HUES6 (cell line): Measurements from ENCODE around the gene LRIT1.

ENCODE experiments used
- H3K27ac ChIP-seq: 2 replicates; pipeline ENCODE4 v1.7.0; 2013; ENCODE audit warnings: low read depth, mild to moderate bottlenecking, low read length, inconsistent platforms
- H3K27me3 ChIP-seq: 2 replicates; pipeline ENCODE4 v1.6.1; 2013; ENCODE audit warnings: low read length; ENCODE audit not compliant: control insufficient read depth, insufficient read depth
- H3K36me3 ChIP-seq: 2 replicates; pipeline ENCODE4 v1.6.1; 2013; ENCODE audit warnings: low read length; ENCODE audit not compliant: control insufficient read depth, insufficient read depth
- H3K4me1 ChIP-seq: 2 replicates; pipeline ENCODE4 v1.6.1; 2013; ENCODE audit warnings: low read length; ENCODE audit not compliant: control insufficient read depth, insufficient read depth
- H3K4me3 ChIP-seq: 2 replicates; pipeline ENCODE4 v1.5.1; 2013; ENCODE audit warnings: low read depth, low read length
- H3K9ac ChIP-seq: one replicate; pipeline ENCODE4 v1.6.1; 2013; ENCODE audit warnings: mild to moderate bottlenecking, low read length
- H3K9me3 ChIP-seq: 2 replicates; pipeline ENCODE4 v1.6.1; 2013; ENCODE audit warnings: low read depth, low read length; ENCODE audit not compliant: control insufficient read depth, insufficient read depth

The LRIT1 gene

DNA sequence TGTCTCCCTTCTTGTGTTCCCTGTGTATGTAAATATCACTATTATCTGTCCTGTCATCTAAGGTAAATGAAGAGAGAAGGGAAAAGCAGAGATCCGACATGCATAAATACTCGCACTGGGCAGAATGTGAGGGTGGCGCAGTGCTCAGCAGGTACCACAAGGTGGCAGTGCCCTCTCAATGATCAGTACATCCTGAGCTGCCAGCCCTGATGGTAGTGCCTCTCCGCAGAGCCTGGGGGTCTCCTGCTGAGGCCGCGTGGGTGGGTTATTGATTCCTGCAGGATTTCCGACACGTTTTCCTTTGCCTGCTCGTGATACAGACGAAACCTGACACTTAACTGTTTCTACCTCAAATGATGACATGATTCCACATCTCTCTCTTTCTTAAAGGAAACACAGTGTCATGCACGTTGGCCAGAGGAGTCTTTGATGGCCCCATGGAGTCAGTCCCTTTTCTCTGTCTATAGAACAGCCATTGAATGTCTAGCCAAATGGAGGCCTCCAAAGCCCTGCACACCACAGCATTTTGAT, 23.3 kb upstream of the LRIT1 start:
- peaks cover 9% of the 10 kb centered on the region; the same call in 1 of the 2 replicates for H3K4me1 ChIP-seq
- no peaks in the 10 kb centered on the region for H3K36me3 ChIP-seq
- H3K27ac ChIP-seq: no peak overlapping the region
- no peak overlapping the region; the same call in 1 of the 2 replicates for H3K4me3 ChIP-seq
- no peaks in the 10 kb centered on the region for H3K9me3 ChIP-seq
- no peaks in the 10 kb centered on the region for H3K27me3 ChIP-seq
- no peak overlapping the region for H3K9ac ChIP-seq

DNA sequence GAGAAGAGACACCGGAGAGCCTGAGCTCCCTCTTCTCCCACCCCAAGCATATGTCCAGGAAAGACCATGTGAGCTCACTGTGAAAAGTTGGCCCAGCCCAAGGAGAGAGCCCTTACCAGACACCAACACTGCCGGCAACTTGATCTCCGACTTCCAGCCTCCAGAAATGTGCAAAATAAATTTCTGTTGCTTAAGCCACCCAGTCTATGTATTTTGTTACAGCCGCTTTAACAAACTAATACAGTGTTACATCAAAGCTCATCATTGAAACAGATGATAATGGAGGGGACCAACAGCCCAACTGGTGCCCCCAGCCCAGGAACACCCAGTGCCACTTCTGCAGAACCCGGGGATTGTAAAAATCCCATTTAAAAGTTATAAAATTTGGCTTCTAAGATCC, 22.4 kb upstream of the LRIT1 start:
- Histone ChIP-seq H3K27me3 (no peaks in the 10 kb centered on the region), H3K9ac (no peak overlapping the region), H3K4me1 (peaks cover 9% of the 10 kb centered on the region; the same call in 1 of the 2 replicates), H3K9me3 (no peaks in the 10 kb centered on the region), H3K36me3 (no peaks in the 10 kb centered on the region), H3K27ac (no peak overlapping the region), H3K4me3 (no peak overlapping the region)

DNA sequence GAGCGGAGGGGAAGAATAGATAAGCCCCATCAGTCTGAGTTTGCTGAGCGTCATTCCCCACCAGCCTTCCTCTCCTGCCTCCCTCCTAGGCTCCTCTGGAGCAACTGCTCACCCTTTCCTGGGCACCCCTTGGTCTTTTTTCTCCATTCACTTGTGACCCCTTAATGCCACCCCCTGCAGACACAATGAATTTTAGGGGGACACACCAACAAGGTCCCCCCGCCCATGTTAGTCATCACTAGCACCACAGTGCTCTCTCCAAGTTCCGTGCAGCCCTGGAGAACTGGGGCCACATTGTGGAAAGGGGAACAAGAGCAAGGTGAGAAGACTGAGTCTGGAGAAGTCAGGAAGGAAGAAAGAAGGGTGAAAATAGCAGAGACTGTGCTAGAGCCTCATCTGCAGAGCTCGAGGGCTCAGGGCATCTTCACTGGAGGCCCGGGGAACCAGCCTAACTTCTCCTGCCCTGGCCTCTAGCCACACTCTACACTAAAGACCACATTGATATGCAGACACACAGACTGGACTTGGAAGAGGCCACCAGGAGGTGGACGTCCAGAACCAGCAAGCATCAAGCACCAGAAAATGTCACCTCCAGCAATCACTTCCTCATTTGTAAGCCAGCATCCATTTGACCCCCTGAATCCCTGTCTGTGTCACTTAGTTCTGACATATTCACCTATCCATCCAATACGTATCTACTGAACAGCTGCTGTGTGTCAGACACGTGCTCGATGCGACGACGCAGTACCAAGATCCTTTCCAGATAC, 21.0 kb upstream of the LRIT1 start:
- Histone ChIP-seq H3K27ac (no peak overlapping the region), H3K4me1 (peaks cover 7% of the 10 kb centered on the region), H3K27me3 (no peaks in the 10 kb centered on the region), H3K9me3 (no peaks in the 10 kb centered on the region), H3K9ac (no peak overlapping the region), H3K4me3 (no peak overlapping the region), H3K36me3 (no peaks in the 10 kb centered on the region)

DNA sequence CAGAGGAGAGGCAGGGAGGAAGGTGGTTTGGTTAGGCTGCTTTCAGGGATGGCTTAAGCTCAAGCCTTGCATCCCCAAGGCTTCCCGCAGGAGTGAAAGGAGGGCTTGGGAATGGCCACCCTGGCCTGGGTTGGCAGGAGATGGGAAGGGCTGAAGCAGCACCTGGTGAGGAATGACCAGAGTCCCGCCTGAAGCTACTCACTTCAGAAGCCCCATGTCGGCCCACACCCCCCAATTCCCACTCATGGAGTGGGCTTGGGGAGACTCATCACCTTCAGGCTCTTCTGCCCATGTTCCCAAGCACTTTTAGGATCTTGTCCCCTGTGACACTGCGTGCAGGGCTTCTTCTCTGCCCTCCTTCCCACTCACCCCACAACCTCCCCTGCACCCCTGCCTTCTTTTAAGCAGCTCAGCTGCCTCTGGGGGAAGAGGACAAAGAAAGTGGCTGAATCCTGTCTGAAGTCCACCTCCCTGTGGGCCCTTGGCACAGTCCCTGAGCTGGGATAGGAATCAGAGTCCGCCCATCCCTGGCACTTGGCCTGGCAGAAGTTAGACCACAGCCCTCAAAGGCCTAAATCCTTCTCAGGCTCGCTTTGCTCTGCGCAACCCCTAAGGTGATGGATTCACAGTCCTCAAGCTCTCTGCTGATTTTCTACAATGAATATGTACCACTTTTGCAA, 20.0 kb upstream of the LRIT1 start:
- Histone ChIP-seq H3K27me3 (peaks cover 6% of the 10 kb centered on the region), H3K4me3 (no peak overlapping the region), H3K36me3 (no peaks in the 10 kb centered on the region), H3K4me1 (peaks cover 9% of the 10 kb centered on the region), H3K27ac (no peak overlapping the region), H3K9ac (no peak overlapping the region), H3K9me3 (no peaks in the 10 kb centered on the region)

DNA sequence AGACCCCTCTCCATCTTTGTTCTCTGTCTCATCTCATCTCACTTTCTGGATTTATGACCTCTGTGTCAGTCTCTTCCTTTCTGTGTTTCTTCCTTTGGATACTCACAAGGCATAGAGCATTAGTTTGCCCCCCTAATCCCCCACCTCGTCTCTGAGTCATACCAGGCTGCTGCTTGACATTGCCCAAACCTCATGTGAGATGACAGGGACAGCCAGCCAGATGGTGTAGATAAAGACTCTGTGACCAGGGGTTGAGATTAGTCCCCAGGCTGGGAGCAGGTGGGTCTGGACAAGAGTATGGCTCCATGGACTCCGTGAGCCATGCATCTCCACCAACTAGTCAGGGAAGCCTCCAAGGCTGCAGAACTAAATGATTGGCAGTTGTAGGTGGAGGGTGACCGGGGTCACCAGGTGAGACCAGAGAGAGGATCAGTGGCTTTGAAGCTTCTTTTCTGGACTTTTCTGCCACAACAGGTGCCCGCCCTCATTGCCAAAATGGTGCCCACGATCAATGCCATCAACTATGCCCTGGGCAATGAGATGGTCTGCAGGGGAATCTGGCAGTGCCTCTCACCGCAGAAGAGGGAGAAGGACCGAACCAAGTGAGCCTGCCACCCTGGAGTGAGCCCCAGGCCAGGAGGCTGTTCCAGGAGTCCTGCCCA, 16.8 kb upstream of the LRIT1 start:
- Histone ChIP-seq H3K4me3 (no peak overlapping the region), H3K27me3 (peaks cover 9% of the 10 kb centered on the region), H3K9ac (no peak overlapping the region), H3K36me3 (no peaks in the 10 kb centered on the region), H3K27ac (no peak overlapping the region), H3K9me3 (no peaks in the 10 kb centered on the region), H3K4me1 (peaks cover 4% of the 10 kb centered on the region)

DNA sequence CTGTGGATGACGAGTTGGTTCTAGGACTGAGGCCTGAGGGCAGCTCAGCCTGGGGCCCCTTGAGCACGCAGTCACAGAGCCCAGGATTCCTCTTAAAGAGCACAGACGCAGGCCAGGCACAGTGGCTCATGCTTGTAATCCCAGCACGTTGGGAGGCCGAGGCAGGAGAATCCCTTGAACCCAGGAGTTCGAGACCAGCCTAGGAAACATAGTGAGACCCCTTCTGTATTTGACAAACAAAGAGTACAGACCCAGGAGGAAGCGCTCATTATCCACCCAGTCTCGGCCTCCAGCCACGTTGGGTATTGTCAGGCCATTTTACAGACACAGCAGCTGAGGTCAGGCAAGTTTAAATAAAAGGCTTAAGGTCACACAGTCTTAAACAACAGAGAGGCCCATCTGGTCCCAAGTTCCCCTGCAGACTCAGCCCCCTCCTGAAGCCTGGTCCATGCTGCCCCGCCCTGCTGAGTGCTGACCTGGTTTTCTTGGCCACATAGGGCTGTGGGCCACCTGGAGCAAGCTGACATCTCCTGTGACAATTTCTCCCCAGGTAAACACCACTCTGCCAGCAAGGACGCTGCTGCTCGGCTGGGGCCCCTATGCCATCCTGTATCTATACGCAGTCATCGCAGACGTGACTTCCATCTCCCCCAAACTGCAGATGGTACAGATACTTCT, 16.1 kb upstream of the LRIT1 start:
- Histone ChIP-seq H3K9me3 (no peaks in the 10 kb centered on the region), H3K4me3 (0 out of 2 replicates have a peak overlapping the region, but pooled peaks have one; percentile 8), H3K9ac (no peak overlapping the region), H3K27me3 (peaks cover 9% of the 10 kb centered on the region), H3K4me1 (peaks cover 4% of the 10 kb centered on the region), H3K27ac (no peak overlapping the region), H3K36me3 (no peaks in the 10 kb centered on the region)

DNA sequence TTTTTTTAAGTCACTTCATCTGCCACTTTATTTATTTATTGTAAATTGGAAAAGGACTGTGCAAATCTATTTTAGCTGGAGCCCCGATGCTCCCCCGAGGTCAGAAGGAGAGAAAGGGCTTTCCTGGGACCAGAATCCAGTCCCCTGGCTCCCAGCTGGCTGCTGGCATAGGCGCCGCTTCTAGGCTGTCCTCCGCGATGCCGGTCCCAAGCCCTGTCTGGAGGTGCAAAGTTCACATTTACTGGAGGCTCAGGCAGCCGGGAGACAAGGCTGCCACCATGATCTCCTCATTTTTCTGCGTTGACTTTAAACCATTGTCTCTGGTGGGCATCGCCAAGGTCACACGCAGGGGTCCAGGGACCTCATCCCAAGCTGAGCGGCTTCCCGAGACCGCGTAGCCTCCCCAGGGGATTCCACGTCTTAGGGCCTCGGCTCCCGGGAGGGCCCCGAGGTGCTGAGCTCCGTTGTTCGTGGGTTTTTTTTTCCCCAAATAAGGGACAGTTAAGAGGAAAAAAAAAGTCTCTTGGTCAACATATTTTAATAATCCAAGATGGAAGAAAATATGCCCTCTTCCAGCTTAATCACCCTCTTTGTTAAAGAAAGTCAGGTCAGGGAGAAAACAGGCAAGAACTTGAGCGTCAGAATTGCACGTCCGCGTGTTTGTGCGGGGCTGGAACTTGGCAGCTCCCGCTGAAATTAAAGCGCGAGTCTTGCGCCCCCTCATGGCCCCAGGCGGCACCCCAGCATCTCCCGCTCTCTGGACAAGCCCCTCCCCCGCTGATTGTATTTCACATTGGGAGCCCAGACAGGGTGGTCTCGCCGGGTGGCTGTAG, 15.4 kb upstream of the LRIT1 start:
- peaks cover 9% of the 10 kb centered on the region for H3K27me3 ChIP-seq
- H3K4me3 ChIP-seq: 0 out of 2 replicates have a peak overlapping the region, but pooled peaks have one; percentile 8
- H3K36me3 ChIP-seq: no peaks in the 10 kb centered on the region
- H3K4me1 ChIP-seq: peaks cover 4% of the 10 kb centered on the region
- H3K9ac ChIP-seq: no peak overlapping the region
- no peaks in the 10 kb centered on the region for H3K9me3 ChIP-seq
- H3K27ac ChIP-seq: no peak overlapping the region

DNA sequence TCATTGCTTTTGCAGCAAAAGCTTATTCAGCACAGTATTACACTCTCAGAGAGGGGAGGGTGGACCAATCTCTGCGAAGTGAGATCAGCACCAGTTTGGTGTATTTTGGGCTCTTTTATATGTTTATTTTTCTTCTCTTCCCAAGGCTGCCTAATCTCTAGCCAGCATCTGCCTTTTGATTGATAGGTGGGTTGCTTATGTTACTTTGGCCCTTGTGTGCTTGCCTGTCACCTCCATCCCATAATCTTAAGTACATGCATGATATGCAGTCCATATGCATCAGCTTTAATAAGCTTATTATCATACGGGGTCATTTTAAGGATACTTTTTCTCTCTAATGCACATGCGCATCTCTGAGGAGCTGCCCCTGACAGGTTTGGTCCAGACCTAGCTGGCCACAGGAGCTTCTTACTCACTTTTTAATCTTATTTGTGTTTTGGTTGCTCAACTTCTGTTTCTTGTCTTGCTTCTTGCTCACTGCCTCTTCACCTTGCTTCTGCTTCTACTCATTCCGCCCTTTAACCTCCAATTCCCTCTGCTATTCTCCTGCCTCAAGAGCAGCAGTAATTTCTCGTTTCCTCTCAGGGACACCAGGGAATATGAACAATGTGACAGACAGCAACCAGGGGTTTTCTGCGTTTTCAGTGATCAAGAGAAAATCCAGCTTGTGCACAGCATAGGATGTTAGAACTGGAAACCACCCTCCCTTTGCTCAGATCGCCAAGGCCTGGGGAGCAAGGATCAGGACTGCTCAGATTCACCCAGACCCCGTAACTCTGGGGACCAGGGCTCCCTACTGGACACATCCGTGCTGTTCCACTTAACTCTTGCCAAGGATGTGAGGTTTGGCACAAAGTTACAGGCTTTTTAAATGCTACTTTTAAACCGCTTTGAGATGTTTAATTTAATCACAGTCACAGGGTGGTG, 13.5 kb upstream of the LRIT1 start:
- H3K9me3 ChIP-seq: no peaks in the 10 kb centered on the region
- H3K36me3 ChIP-seq: no peaks in the 10 kb centered on the region
- peaks cover 9% of the 10 kb centered on the region for H3K27me3 ChIP-seq
- H3K4me1 ChIP-seq: peaks cover 4% of the 10 kb centered on the region
- H3K9ac ChIP-seq: no peak overlapping the region
- H3K27ac ChIP-seq: no peak overlapping the region
- H3K4me3 ChIP-seq: no peak overlapping the region

DNA sequence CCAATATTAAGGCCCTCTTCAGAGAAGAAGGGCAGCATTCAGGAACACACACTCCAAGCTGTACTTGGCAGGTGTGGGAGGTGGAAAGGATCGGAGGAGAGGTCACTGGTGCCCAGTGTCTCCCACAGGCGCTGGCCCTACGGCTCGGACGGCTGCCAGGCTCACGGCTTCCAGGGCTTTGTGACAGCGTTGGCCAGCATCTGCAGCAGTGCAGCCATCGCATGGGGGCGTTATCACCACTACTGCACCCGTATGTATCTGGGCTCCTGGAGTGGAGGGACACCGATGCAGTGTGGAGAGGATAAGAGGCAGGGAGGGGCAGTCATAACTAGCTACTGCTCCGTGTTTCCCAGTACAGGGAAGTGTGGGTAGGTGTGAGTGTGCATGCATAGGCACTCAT, 7.4 kb upstream of the LRIT1 start:
- Histone ChIP-seq H3K9ac (no peak overlapping the region), H3K27me3 (no peaks in the 10 kb centered on the region), H3K9me3 (no peaks in the 10 kb centered on the region), H3K36me3 (no peaks in the 10 kb centered on the region), H3K4me1 (no peaks in the 10 kb centered on the region), H3K27ac (no peak overlapping the region), H3K4me3 (no peak overlapping the region)
